ENCODE measurements around the gene PDZRN3.
"Not testable (repeated sequence)": the region's sequence is repeated elsewhere in the genome, so short reads cannot be mapped to it uniquely, and the experiment has no call there.

PDZRN3 gene

DNA sequence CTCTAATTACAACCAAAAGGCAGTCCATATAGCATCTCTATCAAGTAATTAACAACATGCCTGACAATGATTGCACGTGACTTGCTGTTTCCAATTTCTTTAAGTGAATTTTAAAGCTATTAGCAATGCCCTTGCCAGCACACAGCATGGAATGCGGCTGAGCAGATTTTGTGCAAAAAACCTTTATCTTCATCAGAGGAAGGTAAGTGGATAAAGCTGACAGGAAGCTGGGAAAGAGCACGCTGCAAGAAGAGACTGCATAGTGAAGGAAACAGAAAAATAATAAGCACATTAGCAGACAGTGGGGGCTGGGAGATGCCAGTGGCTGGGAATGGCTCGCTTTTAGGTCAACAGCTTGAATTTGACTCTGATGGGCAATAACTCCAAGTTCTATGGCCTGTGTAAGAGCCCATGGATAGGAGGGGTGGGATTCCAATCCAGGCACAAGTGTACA lies 138.8 kb downstream of the PDZRN3 start:
- DNase-seq: no peak

DNA sequence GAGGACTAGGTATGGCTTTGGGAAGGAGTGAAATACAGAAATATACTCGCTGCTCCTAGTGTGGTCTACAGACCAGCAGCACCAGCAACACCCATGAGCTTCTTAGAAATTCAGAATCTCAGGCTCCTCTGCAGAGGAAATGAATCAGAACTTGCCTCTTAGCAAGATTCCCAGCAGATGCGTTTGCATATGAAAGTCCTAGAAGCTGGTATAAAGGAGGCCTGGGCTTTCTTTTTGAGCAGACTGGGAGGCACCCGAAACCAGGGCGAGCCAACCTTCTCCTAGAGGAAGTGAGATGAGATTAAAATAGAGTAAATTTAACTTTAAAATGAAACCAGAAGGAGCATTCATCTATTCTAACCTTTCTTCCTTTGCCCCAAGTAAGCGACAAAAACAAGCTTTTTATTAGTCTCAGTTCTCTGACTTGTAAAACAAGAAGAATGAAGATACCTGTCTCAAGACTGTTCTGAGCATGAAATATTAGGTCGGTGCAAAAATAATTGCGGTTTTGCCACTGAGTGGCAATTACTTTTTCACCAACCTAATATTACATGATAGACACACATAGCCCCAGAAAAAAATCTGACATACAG lies 140.0 kb downstream of the PDZRN3 start:
- no peak for DNase-seq

DNA sequence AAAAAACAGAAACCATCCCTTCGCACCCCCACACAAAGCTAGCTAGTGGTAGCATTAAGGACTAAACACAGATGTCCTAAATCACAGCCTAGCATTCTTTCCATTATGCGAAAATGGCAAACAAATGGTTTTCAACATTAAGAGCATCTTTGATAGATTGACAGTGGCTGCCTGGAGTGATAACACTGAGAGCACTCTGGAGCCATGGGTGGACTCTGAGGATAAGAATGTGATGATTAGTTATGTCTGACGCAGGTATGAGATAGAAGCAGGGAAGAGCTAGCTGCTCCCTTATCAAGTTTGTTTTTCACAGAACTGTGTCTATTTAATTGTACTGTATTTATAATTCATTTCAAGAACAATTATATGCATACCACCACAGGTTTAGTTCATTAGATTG lies 142.9 kb downstream of the PDZRN3 start:
- DNase-seq: no peak

DNA sequence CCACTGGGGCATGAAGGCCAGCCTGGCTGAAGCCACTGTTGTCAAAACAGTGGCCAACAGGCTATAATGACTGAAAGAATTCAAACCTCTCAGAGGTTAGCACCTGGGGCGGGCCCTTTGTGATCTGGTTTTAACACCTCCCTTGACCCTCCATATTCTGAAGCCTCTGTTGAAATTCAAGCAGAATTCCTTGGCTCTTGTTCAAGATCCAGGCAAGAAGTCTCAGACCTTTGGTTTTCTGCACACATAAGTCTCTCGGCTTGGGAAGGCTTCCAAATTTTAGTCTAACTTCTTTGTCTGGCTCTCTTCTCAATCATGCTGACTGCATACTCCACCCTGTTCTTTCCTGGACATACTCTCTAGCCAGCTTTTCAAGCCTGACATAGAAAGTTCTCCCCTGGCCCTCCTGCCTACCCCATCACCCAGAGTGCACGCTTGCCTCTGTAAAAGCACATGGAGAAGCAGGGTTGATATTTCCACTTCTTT lies 144.5 kb downstream of the PDZRN3 start:
- DNase-seq: no peak

DNA sequence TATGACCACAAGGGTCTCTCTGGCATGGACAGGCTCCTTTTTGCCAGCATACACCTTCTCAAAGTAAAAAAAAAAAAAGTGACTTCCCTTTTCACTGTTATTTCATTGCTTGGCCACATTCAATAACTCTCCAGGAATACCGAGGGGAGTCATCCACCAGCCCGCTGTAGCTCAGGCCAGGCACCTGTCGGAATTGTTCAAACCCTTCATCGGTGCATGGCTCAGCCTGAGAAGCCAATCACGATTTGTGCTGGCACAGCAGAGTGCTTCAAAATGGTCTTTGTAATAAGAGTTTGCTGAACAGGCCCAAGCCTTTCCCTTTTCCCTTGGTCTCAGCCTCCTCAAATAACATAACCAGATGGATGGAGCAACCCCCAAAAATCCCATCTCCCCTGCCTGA lies 145.4 kb downstream of the PDZRN3 start:
- DNase-seq: no peak

DNA sequence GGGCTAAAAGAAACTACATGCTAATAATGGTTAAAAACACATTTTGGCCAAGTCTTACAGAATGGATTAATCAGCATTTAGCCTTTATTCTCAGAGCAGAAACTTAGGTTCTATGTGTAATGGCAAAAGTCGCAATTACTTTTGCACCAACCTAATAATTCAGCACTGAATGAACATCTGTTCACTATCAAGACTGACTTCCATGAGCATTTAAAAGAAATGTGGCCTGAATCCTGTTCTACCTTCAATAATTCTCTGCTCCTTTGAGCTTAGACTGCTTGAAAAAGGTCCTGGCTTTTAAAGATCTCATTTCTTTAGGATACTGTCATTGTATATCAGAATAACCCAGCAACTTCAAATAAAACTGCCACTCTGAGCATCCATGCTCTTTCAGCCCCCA lies 145.9 kb downstream of the PDZRN3 start:
- DNase-seq: no peak

DNA sequence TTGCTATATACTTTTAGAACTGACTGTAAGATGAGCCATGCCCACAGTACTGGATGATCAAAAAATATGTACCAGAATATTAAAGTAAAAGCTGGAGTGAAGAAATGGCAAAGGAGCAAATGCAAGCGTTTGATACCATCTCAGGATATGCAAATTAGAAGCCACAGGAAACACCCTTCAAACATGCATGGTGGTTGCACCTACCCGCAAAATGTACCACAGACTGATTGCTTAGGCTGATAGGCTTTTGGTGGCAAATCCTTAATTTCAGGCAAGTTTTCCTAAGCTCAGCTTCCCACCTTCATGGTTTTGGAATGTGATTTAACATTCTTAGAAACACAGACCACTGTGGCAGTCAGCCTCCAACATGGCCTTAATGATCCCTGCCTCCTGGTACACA lies 149.0 kb downstream of the PDZRN3 start:
- no peak for DNase-seq

DNA sequence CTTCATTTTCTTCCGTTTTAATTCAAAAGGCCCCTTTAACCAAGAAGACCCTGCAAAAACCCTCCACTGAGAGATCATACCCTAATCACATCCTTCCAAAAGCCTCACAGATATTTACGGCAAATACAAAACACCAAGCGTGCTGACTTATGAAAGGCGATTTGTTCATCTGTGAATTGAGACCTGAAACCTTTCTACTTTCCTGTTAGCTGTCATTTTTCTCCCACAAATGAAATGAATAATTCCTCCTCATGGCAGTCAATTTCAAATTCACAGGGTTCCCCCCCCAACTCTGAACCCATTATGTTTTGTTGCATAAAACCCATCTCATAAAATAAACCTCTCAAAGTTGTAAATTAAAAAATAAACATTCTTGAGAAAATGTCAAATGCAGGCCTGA lies 149.6 kb downstream of the PDZRN3 start:
- no peak for DNase-seq

DNA sequence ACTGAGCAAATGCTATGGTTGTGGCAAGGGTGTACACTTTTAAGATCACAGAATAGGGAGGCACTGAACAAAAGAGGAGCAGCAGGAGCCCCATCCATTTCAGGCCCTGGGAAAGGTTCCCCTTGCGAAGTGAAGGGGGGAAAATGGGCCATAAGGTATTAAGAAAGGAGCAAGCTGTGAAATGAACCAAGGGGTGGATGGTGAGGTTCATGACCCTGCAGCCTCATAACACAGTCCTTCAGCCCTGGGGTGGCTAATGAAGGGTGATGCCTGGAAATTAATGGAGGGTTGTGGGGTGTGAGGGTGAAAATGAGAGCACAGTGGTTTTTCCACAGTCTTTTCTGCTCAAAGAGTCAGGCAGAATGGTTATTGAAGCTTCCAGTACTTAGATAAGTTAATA lies 150.1 kb downstream of the PDZRN3 start:
- no peak for DNase-seq

DNA sequence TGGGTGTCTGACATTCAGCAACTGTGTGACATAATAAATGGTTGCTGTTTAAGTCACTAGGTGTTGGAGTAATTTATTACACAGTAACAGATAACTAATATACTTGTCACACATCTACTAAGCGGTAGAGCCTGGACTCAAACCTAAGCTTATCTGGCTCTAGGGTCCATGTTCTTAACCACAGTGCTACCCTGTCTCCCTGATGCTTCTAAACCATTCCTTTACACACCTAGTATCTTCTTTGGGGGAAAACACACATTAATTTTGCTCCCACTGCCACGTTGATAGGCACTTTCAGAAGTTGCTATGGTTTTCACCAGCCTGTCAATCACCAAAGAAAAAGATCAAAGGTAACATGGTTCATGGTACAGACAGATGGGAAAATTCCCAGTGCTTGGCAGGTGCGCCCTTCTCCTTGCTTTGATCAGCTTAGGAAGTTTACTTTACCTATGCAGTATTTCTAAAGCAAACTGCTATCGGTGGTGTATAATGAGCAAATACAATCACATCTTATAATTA lies 150.8 kb downstream of the PDZRN3 start:
- DNase-seq: no peak

DNA sequence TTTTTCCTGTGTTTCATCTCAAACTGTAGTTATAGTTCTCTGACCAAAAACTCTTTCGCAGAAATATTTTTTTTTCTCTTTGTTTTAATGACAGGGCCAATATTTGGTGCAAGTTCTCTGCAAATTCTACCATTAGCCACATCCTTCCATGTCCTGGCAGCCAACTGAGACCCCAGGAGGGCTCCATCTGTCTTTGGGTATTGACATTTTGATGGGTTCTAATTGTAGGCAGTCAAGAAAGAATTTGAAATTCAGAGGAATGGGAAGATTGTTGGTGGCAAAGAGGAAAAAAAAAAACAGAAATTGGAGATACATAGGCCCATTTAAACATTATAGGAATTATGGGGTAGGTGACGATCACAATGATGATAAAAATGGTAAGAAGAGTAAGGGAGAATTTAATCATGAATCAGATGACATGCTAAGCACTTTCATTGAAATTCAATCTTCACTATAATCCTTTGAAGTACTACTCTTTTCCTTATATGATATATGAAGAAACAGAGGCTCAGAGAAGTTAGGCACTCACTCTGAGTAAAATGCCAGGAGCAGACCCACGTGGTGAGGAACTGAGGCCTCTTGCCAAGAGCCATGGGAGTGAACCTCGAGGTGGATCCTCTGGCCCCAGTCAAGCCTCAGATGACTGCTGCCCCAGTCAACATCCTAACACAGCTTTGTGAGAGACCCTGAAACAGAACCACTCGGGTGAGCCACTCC lies 151.4 kb downstream of the PDZRN3 start:
- DNase-seq: no peak

DNA sequence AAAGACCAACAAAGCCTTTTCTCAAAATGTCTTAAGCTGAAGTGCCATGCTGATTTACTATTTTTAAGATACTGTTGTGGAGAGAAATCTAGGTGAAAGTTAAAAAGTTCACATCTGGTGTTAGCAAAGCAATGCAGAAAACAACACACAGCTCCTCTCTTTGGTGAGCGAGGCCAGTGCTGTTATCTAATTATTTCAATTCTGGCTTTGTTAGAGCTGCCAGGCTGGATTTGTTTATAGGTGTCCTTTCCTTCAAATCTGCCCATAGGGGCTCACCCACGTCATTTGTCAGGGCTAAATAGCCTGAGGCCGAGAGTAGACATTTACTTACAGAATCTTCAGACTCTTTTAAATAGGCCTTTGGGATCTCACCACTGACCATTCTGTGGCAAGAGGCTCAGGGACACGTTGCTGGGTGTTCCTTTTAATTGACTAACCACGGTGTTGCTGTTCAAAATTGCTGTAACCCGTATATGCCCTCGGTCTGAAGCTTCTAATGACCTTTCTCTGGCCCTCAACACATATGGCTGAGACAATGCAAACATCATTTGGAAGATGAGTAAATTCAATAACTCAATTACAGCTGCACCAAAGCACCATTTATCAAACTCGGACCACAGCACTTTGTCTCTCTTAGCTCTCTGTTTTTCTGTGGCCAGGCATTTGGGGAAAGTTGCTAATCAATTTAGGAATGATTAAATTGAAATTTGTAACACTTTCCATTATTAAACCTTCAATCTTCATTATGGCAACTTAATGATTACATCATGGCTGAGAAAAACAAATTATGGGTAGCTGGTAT lies 152.6 kb downstream of the PDZRN3 start:
- DNase-seq: no peak

DNA sequence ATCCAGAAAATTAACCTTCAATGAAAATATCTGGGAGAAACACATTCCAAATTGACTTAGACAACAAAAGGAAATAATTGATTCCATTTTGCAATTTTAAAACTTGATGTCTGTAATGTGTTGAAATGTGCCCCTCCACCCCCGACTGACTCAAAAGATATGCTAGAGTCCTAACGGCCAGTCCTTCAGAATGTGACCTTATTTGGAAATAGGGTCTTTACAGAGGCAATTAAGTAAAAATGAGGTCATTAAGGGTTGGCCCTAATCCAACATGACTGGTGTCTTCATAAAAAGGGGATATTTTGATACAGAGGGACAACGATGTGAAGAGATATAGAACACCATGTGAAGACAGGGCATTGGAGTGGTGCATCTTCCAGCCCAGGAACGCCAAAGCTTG lies 153.9 kb downstream of the PDZRN3 start:
- no peak for DNase-seq

DNA sequence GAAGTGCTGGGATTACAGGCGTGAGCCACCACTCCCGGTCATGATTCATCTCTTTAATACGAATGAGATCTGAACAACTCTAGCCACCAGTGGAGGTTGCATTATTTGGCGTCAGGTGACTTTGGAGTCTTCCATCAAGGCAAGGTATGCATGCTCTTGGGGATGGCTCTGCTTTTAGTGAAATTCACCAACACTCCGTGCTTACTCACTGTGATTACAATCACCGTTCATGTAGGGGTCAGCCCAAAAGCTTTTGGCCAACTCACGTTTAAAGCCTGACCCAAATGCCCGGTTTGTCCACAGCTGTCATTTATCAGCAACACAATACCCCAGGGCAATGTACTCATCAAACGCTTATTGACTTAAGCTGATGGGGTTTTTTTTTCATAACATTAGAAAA lies 155.4 kb downstream of the PDZRN3 start:
- no peak for DNase-seq

DNA sequence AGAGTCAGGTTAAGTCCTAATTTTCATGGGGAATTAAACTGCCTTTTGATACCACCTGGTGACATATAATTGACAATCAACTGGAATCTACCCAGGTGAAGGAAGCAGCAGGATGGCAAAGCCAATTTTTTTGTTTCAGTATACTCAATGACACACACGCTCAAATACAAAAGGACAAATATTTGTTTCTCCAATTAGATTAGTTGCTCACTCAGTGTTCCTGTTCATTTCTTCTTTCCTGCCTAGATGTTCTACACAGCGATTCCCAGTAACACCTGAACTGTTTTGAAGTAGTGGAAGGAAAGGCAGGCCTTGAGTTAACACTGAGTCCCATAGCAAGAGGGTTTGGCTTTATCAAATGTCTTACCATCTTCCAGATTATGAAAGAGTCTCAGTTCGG lies 157.5 kb downstream of the PDZRN3 start:
- DNase-seq: no peak

DNA sequence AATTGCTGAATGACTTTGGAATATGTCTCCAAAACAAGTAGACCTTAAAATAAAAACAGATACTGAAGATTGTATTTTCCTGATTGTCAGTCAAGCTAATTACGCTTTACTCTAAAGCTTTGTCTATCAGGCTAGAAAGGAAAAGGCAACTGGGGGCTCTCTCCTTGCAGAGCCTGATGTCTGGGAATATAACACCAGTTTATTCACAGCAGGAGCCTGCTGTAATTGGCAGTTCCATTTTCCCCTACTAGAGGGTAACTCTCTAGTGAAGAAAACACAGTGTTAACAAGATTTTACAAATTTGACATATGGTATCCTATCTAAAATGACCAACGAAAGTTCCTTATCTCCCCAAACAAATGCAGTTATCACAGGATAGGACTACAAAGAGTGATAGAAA lies 158.8 kb downstream of the PDZRN3 start:
- DNase-seq: no peak

DNA sequence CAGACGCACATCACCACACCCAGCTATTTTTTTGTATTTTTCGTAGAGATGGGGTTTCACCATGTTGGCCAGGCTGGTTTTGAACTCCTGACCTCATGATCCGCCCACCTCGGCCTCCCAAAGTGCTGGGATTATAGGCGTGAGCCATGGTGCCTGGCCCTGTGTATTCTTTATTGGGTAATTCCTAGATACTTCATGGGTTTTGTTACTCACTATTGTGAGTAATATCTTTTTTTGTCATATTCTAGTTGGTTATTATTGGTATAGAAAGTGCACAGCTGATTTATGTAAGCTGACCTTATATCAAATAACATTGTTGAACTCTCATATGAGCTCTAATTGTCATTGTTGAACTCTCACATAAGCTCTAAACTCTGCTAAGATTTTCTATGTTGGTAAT lies 160.6 kb downstream of the PDZRN3 start:
- not testable (repeated sequence) for DNase-seq

DNA sequence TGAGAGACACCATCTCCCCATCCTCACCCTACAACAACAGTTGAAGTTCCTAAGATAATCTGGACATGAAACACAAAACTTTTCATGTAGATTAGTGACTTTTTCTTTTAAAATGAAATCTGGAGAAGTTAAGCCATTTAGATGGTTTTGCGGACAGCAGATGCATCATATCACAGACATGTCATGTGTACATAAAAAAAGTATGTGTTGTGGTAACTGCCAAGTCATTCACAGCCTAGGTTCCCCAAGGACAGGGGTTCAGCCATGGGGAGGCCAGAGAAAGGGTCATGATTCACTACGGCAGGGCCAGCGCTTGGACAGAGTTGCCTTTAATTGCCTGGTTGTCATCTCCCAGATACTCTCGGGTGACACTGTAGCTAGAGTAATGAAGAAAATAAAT lies 163.2 kb downstream of the PDZRN3 start:
- DNase-seq: no peak

DNA sequence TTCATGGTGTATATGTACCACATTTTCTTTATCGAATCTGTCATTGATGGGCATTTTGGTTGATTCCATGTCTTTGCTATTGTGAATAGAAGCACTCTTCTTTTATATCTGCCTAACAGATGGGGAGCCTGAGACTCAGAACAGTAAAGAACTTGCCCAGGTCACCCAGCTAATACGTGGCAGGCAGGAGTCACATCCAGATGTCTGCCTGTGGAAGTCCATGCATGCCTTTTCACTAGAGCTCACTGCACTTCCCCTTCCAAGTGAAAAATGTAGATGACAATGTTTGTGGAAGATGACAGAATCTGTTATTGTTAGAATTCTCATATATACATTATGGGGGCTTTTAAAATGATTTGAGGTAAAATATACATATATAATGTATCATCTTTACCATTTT lies 165.0 kb downstream of the PDZRN3 start:
- no peak for DNase-seq

DNA sequence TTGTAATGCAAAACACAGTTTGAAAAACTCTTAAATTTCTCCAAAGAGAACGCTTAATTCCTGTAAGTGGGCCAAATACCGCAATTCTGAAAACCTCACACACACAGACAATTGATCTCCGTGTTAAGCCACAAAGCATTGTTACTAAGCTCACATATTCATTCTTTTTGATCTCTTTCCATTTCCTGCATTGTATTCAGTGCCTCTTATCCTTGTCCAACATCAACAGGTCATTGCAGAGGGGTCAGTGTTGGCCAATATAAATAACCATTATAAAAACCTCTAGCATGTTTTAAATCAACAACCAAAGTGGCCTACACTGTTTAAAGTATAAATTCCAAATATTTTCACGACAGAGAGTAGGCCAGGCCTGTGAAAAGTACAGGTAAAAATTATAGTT lies 171.1 kb downstream of the PDZRN3 start:
- no peak for DNase-seq

DNA sequence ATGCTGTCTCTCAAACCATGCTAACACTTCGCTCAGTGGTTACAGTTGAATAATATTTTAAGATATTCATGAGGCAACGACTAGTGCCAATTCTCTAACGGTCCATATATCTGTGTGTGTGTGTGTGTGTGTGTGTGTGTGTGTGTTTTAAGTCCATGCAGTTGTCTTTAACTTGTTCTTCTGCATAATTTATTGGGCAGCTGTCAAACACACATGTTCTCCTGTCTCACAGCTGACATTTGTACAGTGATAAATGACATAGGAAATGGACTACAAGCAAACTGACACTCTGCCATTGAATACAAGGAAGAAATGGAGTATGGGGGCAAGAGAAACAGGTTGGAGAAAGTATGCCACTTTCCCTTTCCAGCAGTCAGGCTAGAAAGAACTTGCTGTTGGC lies 172.0 kb downstream of the PDZRN3 start:
- no peak for DNase-seq

DNA sequence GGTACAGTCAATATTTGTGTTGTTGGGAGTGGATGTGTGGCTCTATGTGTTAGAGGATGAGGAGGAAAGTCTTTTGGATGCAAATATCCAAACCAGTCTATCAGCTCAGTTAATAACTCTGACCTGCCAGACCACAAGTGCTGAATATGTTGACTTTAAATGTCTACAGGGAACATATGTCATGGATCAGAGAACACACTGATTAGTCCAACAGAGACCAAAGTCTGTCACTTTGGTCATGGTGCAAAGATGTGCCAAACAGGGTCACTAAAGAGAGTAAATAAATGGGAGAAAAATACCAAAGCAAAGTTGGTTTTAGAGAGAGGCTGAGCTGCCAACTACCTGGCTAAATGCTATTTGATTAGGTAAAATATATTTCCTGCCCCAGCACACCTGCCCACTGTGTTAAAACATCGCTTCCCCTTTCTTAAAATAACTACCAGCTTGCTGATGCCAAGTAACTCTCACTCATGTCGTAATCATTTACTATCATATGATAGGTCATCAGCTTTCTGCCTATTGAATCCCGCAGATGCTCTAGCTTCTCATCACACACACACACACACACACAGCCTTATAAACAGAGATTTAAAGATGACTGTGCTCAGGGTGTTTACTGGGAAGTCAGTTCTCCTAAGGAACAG lies 173.3 kb downstream of the PDZRN3 start:
- DNase-seq: no peak

DNA sequence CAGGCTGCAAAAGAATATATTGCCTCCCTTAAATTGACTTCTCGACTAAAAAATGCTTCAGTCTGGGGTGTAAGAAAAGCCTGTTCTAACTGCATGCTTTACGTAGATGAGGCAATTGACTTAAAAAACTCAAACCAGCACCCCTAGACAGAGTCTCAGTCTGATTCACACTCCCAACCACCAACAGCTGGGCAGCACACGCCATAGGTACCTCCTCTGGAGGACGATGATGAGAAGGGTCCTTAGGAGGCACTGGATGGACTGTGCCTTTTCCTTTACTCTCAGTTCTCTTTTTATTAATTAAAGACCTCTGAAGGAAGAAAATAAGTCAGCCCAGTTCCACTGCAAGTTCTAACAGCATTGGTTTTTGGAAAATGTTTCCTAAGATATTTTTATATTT lies 175.0 kb downstream of the PDZRN3 start:
- no peak for DNase-seq

All from cerebellar nuclear complex (tissue), 1 donor.